HepG2 (cell line): ENCODE measurements around the gene CALD1. TPM values are rescaled to one million over a fixed set of nuclear protein-coding genes. Genes with fewer than 3 reads are reported as not detected.

Source experiments
- FOXA1 ChIP-seq, 2 experiments: fragments of 450-650 bp in 1 of 2; sonication (generic) in 1 of 2; formaldehyde crosslinking in 1 of 2; IDR thresholded peaks; 2 replicates each; pipeline versions ENCODE4 v1.4.0 to v1.6.1; 2016 to 2020; ENCODE audit warnings: missing genetic modification reagents in 1 of 2
- FOXK1 ChIP-seq: sonication (generic); formaldehyde crosslinking; IDR thresholded peaks from 2 replicates; pipeline ENCODE4 v1.4.0; 2020; ENCODE audit warnings: low read depth, missing genetic modification reagents, borderline replicate concordance
- HNRNPUL1 ChIP-seq: fragments of 200-400 bp; formaldehyde crosslinking; IDR thresholded peaks from 2 replicates; pipeline ENCODE4 v1.6.1; 2017; ENCODE audit warnings: low read depth, mild to moderate bottlenecking, low read length, moderate library complexity
- JUND ChIP-seq: sonication (generic); formaldehyde crosslinking; IDR thresholded peaks from 2 replicates; pipeline ENCODE4 v1.8.0; 2022; ENCODE audit warnings: mild to moderate bottlenecking, missing genetic modification reagents
- RFX5 ChIP-seq: IDR thresholded peaks from 2 replicates; pipeline ENCODE4 v1.6.1; 2011; ENCODE audit warnings: low read depth, low read length, improper control_type of control experiment
- ZFP36L1 ChIP-seq: sonication (generic); formaldehyde crosslinking; IDR thresholded peaks from 2 replicates; pipeline ENCODE4 v1.8.0; 2022; ENCODE audit warnings: mild to moderate bottlenecking, missing genetic modification reagents, moderate library complexity
- ZMYM4 ChIP-seq: sonication (generic); formaldehyde crosslinking; IDR thresholded peaks from 2 replicates; pipeline ENCODE4 v1.8.1; 2023; ENCODE audit warnings: mild to moderate bottlenecking, missing genetic modification reagents
- ZNF235 ChIP-seq: sonication (generic); formaldehyde crosslinking; IDR thresholded peaks from 2 replicates; pipeline ENCODE4 v1.8.1; 2023; ENCODE audit warnings: mild to moderate bottlenecking, missing genetic modification reagents, borderline replicate concordance
- ZNF558 ChIP-seq: sonication (generic); formaldehyde crosslinking; IDR thresholded peaks from 2 replicates; pipeline ENCODE4 v1.9.0; 2022; ENCODE audit warnings: mild to moderate bottlenecking, missing genetic modification reagents, borderline replicate concordance
- ZNF614 ChIP-seq: IDR thresholded peaks from 2 replicates; pipeline ENCODE4 v1.6.1; 2018; ENCODE audit warnings: missing biosample characterization, missing genetic modification reagents, inconsistent platforms, borderline replicate concordance
- ZNF660 ChIP-seq: sonication (generic); formaldehyde crosslinking; IDR thresholded peaks from 2 replicates; pipeline ENCODE4 v1.5.1; 2020; ENCODE audit warnings: mild to moderate bottlenecking, low read depth, missing genetic modification reagents, borderline replicate concordance
- ZNF839 ChIP-seq: sonication (generic); formaldehyde crosslinking; IDR thresholded peaks from 2 replicates; pipeline ENCODE4 v1.4.0; 2020; ENCODE audit warnings: missing genetic modification reagents, mild to moderate bottlenecking, borderline replicate concordance
- polyA plus RNA-seq, 8 experiments: library from polyadenylated mRNA; depleted of rRNA in 3 of 8; stranded (reverse) in 7 of 8; unstranded in 1 of 8; fragments of >200 nt; fragmentation: Illumina TruSeq in 4 of 8; extraction: Trizol in 4 of 8; gene quantifications; 2 replicates each; pipeline versions ENCODE4 v1.2.1 to v1.2.3, GENCODE V29; 2011 to 2016; ENCODE audit warnings: low read depth in 4 of 8, missing spikeins in 1 of 8, mixed read lengths in 1 of 8; ENCODE audit not compliant: insufficient read depth in 1 of 8
- total RNA-seq, 5 experiments: library from RNA; depleted of rRNA; stranded (reverse); fragments of >200 nt; fragmentation: Illumina TruSeq; extraction: Trizol; gene quantifications; 2 replicates each; pipeline ENCODE4 v1.2.3, GENCODE V29; 2016; ENCODE audit warnings: low read depth in 1 of 5
- TF ChIP-seq, protein P1 (sequence below): sonication (generic); formaldehyde crosslinking; IDR thresholded peaks from 2 replicates; pipeline ENCODE4 v1.5.0; 2020; ENCODE audit warnings: mild to moderate bottlenecking, missing genetic modification reagents
- TF ChIP-seq, protein P2 (sequence below): sonication (generic); formaldehyde crosslinking; IDR thresholded peaks from 2 replicates; pipeline ENCODE4 v1.5.0; 2020; ENCODE audit warnings: mild to moderate bottlenecking, missing genetic modification reagents, borderline replicate concordance
- TF ChIP-seq, protein P3 (sequence below): sonication (generic); formaldehyde crosslinking; IDR thresholded peaks from 2 replicates; pipeline ENCODE4 v1.5.1; 2020; ENCODE audit warnings: missing genetic modification reagents, mild to moderate bottlenecking, borderline replicate concordance
- TF ChIP-seq, protein P4 (sequence below): sonication (generic); IDR thresholded peaks from 2 replicates; pipeline ENCODE4 v1.6.1; 2016; ENCODE audit warnings: low read depth, borderline replicate concordance
- TF ChIP-seq, protein P5 (sequence below): sonication (generic); formaldehyde crosslinking; IDR thresholded peaks from 2 replicates; pipeline ENCODE4 v1.4.0; 2020; ENCODE audit warnings: mild to moderate bottlenecking, missing genetic modification reagents
- TF ChIP-seq, protein P6 (sequence below): sonication (generic); formaldehyde crosslinking; IDR thresholded peaks from 2 replicates; pipeline ENCODE4 v1.4.0; 2020; ENCODE audit warnings: missing genetic modification reagents, borderline replicate concordance

Gene CALD1
- total and polyA plus RNA-seq, 2 of the 13 experiments (the other 11 are each of a cell fraction or from before 2014, with no cell fraction given) = 53.0 to 112 TPM

DNA sequence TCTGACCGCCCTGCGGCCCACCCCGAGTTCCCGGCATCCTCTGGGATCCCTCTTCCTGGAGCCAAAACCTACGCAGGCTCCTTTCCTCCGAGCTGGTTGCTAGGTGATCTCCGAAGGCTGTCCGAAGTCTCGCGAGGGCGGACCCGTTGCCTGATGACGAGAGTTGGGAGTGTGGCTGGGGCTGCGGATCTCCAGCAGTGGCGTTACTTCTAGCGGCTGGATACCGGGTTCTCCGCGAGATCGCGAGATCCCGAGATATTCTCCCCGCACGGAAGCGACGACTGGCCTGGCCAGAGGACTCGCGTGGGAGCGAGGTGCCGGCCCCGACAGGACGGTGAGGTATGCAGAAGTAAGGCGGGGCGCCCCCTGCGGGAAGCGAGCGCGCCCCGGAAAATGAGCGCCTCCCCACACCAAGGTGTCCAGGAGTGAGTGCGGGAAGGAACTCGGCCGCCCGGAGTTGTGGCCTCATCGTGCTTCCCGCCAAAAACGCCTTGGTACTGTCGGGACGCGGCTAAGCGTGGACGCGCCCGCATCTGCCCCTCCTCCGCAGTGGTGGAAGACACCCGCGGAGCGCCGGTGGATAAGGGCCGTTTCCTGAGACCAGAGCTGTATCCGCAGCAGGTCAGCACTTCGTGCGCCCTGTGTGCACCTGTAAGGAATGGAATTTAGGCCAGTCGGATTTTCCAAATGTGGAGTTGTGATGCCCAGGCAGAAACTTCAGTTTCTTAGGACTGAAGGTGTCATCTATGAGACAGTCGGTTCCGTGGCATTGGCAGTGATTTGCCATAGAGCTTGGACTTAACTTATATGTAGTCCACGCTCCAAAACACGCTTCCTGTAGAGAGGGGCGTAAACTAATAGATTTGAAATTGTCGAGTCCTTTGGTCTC, 207.2 kb downstream of the CALD1 start, which contains the start of gene AGBL3 (continued):
- TF ChIP-seq, protein P1, sequence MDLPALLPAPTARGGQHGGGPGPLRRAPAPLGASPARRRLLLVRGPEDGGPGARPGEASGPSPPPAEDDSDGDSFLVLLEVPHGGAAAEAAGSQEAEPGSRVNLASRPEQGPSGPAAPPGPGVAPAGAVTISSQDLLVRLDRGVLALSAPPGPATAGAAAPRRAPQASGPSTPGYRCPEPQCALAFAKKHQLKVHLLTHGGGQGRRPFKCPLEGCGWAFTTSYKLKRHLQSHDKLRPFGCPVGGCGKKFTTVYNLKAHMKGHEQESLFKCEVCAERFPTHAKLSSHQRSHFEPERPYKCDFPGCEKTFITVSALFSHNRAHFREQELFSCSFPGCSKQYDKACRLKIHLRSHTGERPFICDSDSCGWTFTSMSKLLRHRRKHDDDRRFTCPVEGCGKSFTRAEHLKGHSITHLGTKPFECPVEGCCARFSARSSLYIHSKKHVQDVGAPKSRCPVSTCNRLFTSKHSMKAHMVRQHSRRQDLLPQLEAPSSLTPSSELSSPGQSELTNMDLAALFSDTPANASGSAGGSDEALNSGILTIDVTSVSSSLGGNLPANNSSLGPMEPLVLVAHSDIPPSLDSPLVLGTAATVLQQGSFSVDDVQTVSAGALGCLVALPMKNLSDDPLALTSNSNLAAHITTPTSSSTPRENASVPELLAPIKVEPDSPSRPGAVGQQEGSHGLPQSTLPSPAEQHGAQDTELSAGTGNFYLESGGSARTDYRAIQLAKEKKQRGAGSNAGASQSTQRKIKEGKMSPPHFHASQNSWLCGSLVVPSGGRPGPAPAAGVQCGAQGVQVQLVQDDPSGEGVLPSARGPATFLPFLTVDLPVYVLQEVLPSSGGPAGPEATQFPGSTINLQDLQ (CRISPR knock-in tag) = 0 out of 2 replicates have a peak, but pooled peaks have one; percentile 80
- TF ChIP-seq FOXA1 (IDR thresholded peaks at IDR 0.05) (no peak), FOXA1 (CRISPR knock-in tag; IDR thresholded peaks at IDR 0.05) (no peak), JUND (CRISPR knock-in tag) (peak; percentile 40; the same call in 1 of the 2 replicates), FOXK1 (CRISPR knock-in tag) (peak; percentile 50; the same call in 1 of the 2 replicates), RFX5 (peak; percentile 85), ZNF614 (peak; percentile 65), ZMYM4 (CRISPR knock-in tag) (peak; percentile 98), ZNF558 (CRISPR knock-in tag) (0 out of 2 replicates have a peak, but pooled peaks have one; percentile 64), ZNF660 (CRISPR knock-in tag) (no peak), ZFP36L1 (CRISPR knock-in tag) (no peak; the same call in 1 of the 2 replicates), HNRNPUL1 (no peak), ZNF839 (peak; percentile 61; the same call in 1 of the 2 replicates), ZNF235 (CRISPR knock-in tag) (no peak; the same call in 1 of the 2 replicates)
- TF ChIP-seq, protein P2, sequence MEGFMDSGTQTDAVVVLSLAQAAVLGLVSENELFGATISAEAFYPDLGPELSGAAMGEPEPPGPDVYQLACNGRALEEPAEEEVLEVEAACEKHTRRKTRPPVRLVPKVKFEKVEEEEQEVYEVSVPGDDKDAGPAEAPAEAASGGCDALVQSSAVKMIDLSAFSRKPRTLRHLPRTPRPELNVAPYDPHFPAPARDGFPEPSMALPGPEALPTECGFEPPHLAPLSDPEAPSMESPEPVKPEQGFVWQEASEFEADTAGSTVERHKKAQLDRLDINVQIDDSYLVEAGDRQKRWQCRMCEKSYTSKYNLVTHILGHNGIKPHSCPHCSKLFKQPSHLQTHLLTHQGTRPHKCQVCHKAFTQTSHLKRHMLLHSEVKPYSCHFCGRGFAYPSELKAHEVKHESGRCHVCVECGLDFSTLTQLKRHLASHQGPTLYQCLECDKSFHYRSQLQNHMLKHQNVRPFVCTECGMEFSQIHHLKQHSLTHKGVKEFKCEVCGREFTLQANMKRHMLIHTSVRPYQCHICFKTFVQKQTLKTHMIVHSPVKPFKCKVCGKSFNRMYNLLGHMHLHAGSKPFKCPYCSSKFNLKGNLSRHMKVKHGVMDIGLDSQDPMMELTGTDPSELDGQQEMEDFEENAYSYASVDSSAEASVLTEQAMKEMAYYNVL (CRISPR knock-in tag) = no peak; the same call in 1 of the 2 replicates
- TF ChIP-seq, protein P3, sequence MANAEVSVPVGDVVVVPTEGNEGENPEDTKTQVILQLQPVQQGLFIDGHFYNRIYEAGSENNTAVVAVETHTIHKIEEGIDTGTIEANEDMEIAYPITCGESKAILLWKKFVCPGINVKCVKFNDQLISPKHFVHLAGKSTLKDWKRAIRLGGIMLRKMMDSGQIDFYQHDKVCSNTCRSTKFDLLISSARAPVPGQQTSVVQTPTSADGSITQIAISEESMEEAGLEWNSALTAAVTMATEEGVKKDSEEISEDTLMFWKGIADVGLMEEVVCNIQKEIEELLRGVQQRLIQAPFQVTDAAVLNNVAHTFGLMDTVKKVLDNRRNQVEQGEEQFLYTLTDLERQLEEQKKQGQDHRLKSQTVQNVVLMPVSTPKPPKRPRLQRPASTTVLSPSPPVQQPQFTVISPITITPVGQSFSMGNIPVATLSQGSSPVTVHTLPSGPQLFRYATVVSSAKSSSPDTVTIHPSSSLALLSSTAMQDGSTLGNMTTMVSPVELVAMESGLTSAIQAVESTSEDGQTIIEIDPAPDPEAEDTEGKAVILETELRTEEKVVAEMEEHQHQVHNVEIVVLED (CRISPR knock-in tag) = peak; percentile 62; the same call in 1 of the 2 replicates
- TF ChIP-seq, protein P4, sequence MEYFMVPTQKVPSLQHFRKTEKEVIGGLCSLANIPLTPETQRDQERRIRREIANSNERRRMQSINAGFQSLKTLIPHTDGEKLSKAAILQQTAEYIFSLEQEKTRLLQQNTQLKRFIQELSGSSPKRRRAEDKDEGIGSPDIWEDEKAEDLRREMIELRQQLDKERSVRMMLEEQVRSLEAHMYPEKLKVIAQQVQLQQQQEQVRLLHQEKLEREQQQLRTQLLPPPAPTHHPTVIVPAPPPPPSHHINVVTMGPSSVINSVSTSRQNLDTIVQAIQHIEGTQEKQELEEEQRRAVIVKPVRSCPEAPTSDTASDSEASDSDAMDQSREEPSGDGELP = peak; percentile 12; the same call in 1 of the 2 replicates
- TF ChIP-seq, protein P5, sequence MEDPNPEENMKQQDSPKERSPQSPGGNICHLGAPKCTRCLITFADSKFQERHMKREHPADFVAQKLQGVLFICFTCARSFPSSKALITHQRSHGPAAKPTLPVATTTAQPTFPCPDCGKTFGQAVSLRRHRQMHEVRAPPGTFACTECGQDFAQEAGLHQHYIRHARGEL = no peak
- TF ChIP-seq, protein P6, sequence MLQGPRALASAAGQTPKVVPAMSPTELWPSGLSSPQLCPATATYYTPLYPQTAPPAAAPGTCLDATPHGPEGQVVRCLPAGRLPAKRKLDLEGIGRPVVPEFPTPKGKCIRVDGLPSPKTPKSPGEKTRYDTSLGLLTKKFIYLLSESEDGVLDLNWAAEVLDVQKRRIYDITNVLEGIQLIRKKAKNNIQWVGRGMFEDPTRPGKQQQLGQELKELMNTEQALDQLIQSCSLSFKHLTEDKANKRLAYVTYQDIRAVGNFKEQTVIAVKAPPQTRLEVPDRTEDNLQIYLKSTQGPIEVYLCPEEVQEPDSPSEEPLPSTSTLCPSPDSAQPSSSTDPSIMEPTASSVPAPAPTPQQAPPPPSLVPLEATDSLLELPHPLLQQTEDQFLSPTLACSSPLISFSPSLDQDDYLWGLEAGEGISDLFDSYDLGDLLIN = no peak; the same call in 1 of the 2 replicates
